ENCODE measurements around the gene MCF2L.
"Not testable (repeated sequence)": the region's sequence is repeated elsewhere in the genome, so short reads cannot be mapped to it uniquely, and the experiment has no call there.

The MCF2L gene

GRCh38 chr13:113103646-113104045 is 134.6 kb downstream of the MCF2L start:
- H3K4me3 ChIP-seq (ENCODE audit: low read depth, low read length), result no peak overlapping the region
- no peak for TF ChIP-seq CTCF (IDR thresholded peaks at IDR 0.05; ENCODE audit: control insufficient read depth, extremely low read depth, insufficient read depth)

GRCh38 chr13:113105032-113105920 is 136.3 kb downstream of the MCF2L start, which contains the start of gene F7:
TSS of gene F7 (plus strand) at chr13:113105791. CDS start at chr13:113105842, 51 bp downstream.
- no peak within 1 kb of the TSS for H3K4me3 ChIP-seq (ENCODE audit: low read depth, low read length)
- DNase-seq (ENCODE audit: low read depth), result peak; percentile 11
- TF ChIP-seq CTCF (IDR thresholded peaks at IDR 0.05; ENCODE audit: control insufficient read depth, extremely low read depth, insufficient read depth), result no peak

More at GRCh38 chr13:113103646-113104045, 134.6 kb downstream of the MCF2L start:
- no peak for DNase-seq (ENCODE audit: low read depth)

- no peak for TF ChIP-seq CTCF (IDR thresholded peaks at IDR 0.05; ENCODE audit: control insufficient read depth, extremely low read depth, insufficient read depth)
- H3K4me3 ChIP-seq (ENCODE audit: low read depth, low read length), result no peak overlapping the region
- no peak for DNase-seq (ENCODE audit: low read depth)
These were observed 137.0 kb downstream of the MCF2L start for GRCh38 chr13:113105921-113106452.

GRCh38 chr13:113106711-113107351 is 137.8 kb downstream of the MCF2L start:
- DNase-seq (ENCODE audit: low read depth), result no peak
- TF ChIP-seq CTCF (IDR thresholded peaks at IDR 0.05; ENCODE audit: control insufficient read depth, extremely low read depth, insufficient read depth), result no peak

GRCh38 chr13:113108521-113108920 is 139.5 kb downstream of the MCF2L start:
- not testable (repeated sequence) for DNase-seq (ENCODE audit: low read depth)

More at GRCh38 chr13:113106711-113107351, 137.8 kb downstream of the MCF2L start:
- no peak overlapping the region for H3K4me3 ChIP-seq (ENCODE audit: low read depth, low read length)

GRCh38 chr13:113109151-113110047 is 140.4 kb downstream of the MCF2L start:
- H3K4me3 ChIP-seq (ENCODE audit: low read depth, low read length), result no peak overlapping the region
- DNase-seq (ENCODE audit: low read depth), result no peak
- no peak for TF ChIP-seq CTCF (IDR thresholded peaks at IDR 0.05; ENCODE audit: control insufficient read depth, extremely low read depth, insufficient read depth)

More at GRCh38 chr13:113108521-113108920, 139.5 kb downstream of the MCF2L start:
- not testable (repeated sequence) for H3K4me3 ChIP-seq (ENCODE audit: low read depth, low read length)
